ENCODE measurements around the gene ZBTB43. TPM values are rescaled to one million over a fixed set of nuclear protein-coding genes. Genes with fewer than 3 reads are reported as not detected.

ZBTB43 gene
- total RNA-seq, 6 experiments from 2014 or later = 9.2 to 15.9 (median 13.6) TPM

DNA sequence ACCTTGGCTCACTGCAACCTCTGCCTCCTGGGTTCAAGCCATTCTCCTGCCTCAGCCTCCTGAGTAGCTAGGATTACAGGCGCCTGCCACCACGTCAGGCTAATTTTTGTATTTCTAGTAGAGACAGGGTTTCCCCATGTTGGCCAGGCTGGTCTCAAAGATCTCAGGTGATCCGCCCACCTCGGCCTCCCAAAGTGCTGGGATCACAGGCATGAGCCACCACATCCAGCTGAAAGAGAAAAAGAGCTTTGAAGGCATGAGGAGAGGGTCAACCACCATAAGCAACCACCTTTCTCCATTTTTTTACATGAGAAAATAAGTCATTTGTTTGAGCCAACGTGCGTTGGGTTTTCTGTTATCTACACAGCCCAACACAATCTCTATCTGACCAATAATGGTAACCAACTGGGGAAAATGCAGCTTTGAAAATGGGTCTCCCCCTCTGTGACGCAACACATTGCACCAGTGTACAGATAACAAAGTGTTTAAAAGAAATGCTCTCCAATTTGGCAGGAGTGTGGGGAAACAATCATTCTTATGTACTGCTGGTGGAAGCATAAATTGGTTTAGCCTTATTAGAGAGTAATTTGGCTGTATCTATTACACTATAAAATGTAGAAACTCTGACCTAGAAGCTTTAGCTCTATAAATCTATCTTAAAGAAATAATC is 45.8 kb upstream of the ZBTB43 start:
- Mint-ChIP-seq H3K9me3 (no peaks in the 10 kb centered on the region), H3K36me3 (ENCODE audit: low read depth) (no peaks in the 10 kb centered on the region), H3K27ac (no peak overlapping the region), H3K27me3 (ENCODE audit: insufficient read depth) (peaks cover 40% of the 10 kb centered on the region), H3K4me3 (no peak overlapping the region), H3K4me1 (ENCODE audit: low read depth) (no peaks in the 10 kb centered on the region)
- no peak for TF ChIP-seq CTCF (IDR thresholded peaks at IDR 0.05)
- no peak for DNase-seq

GRCh38 chr9:126761274-126761673 is 43.6 kb upstream of the ZBTB43 start:
- H3K36me3 Mint-ChIP-seq (ENCODE audit: low read depth) = no peaks in the 10 kb centered on the region
- TF ChIP-seq CTCF (IDR thresholded peaks at IDR 0.05) = no peak
- H3K27ac Mint-ChIP-seq = no peak overlapping the region
- H3K27me3 Mint-ChIP-seq (ENCODE audit: insufficient read depth) = peaks cover 31% of the 10 kb centered on the region
- no peaks in the 10 kb centered on the region for H3K9me3 Mint-ChIP-seq
- H3K4me1 Mint-ChIP-seq (ENCODE audit: low read depth) = no peaks in the 10 kb centered on the region
- no peak for DNase-seq
- no peak overlapping the region for H3K4me3 Mint-ChIP-seq

DNA sequence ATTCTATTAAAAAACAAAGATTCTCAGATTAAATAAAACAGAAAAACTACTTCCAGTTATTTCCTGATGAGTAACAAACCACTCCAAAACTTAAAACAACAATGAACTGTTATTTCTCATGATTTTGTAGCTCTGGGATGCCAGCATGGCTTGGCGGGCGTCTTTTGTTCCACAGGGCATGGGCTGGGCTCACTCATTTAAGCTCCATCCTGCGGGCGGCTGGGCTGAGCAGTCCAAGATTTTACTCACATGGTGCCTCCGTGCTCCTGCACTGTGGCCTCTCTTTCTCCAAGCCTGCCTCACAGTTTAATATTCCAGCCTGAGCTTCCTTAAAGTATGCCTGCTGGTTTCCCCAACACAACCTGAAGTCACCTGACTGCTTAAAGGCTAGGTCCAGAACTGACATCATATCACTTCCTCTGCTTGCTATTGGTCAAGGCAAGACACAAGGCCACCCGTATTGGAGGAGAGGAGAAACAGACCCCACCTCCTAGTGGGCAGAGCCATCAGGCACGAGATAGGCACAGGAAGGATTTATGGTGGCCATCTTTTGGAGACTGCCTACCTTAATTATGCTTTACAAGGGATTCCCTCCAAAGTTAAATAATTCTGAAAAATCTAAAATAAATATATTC is 41.6 kb upstream of the ZBTB43 start:
- DNase-seq = no peak
- no peaks in the 10 kb centered on the region for H3K36me3 Mint-ChIP-seq (ENCODE audit: low read depth)
- peaks cover 18% of the 10 kb centered on the region; the same call in 1 of the 2 replicates for H3K27me3 Mint-ChIP-seq (ENCODE audit: insufficient read depth)
- no peaks in the 10 kb centered on the region for H3K4me1 Mint-ChIP-seq (ENCODE audit: low read depth)
- H3K9me3 Mint-ChIP-seq = no peaks in the 10 kb centered on the region
- no peak overlapping the region for H3K27ac Mint-ChIP-seq
- TF ChIP-seq CTCF (IDR thresholded peaks at IDR 0.05) = no peak
- H3K4me3 Mint-ChIP-seq = no peak overlapping the region

DNA sequence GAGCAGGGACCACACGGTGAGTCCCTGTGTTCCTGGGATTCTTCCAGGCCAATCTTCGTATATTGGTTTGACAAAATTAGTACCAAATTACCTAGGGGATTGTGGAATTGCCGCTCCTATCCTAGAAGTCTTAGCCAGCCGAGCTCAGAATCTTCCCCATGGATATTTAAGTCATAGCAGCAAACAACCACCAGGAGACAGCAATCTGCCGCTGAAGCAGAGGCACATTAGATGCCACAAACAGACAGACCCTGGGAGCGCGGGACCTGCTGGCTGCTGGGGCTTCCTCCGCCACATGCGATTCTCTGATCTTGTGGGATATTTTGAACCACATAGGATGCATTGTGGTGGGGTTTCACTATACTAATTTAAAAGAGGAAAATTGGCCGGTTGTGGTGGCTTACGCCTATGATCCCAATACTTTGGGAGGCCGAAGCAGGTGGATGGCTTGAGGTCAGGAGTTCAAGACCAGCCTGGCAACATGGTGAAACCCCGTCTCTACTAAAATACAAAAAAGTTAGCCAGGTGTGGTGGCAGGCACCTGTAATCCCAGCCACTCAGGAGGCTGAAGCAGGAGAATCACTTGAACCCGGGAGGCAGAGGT is 31.7 kb upstream of the ZBTB43 start:
- H3K27me3 Mint-ChIP-seq (ENCODE audit: insufficient read depth) = peaks cover 15% of the 10 kb centered on the region

DNA sequence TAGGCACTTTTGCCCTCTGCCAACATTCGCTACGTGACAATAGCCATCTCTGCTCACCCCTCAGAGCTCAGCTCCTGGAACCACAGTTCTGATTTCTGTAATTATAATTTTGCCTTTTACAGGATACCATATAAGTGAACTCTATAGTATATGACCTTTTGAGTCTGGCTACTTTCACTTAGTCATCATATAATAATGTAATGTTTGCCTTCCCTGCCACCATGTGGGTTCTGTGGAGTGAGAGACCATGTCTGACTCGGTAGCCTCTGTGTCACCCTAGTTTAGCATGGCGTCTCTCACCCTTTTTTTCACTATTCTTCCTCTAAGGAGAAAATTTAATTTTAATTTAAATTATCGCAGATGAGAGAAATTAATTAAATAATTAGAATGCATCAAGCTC is 28.9 kb upstream of the ZBTB43 start:
- H3K27ac Mint-ChIP-seq = no peak overlapping the region
- no peak for DNase-seq
- no peak overlapping the region for H3K4me3 Mint-ChIP-seq
- H3K9me3 Mint-ChIP-seq = no peaks in the 10 kb centered on the region
- peaks cover 26% of the 10 kb centered on the region for H3K27me3 Mint-ChIP-seq (ENCODE audit: insufficient read depth)
- no peaks in the 10 kb centered on the region for H3K36me3 Mint-ChIP-seq (ENCODE audit: low read depth)
- no peak for TF ChIP-seq CTCF (IDR thresholded peaks at IDR 0.05)
- no peaks in the 10 kb centered on the region for H3K4me1 Mint-ChIP-seq (ENCODE audit: low read depth)

More for the DNA sequence above, 31.7 kb upstream of the ZBTB43 start:
- no peak overlapping the region for H3K4me3 Mint-ChIP-seq
- peak; percentile 19 for DNase-seq
- H3K27ac Mint-ChIP-seq = no peak overlapping the region
- no peaks in the 10 kb centered on the region; the same call in 1 of the 2 replicates for H3K36me3 Mint-ChIP-seq (ENCODE audit: low read depth)
- peaks cover 11% of the 10 kb centered on the region; the same call in 1 of the 2 replicates for H3K9me3 Mint-ChIP-seq
- H3K4me1 Mint-ChIP-seq (ENCODE audit: low read depth) = no peaks in the 10 kb centered on the region
- TF ChIP-seq CTCF (IDR thresholded peaks at IDR 0.05) = peak; percentile 75

All from HFFc6 (cell line).